B cell (primary cell): ENCODE data around the gene FST. TPM values are rescaled to one million over a fixed set of nuclear protein-coding genes. Genes with fewer than 3 reads are reported as not detected.

Experiments used
- ATAC-seq: fragments of 200-7000 bp; cut with Tn5 transposase; one replicate; pipeline ENCODE4 v1.10.0; 2021; ENCODE audit warnings: low read depth, mild to moderate bottlenecking, moderate number of reproducible peaks, moderate library complexity
- CTCF ChIA-PET: fragments of 350-600 bp; sonication (Branson Sonifier 250); formaldehyde crosslinking; loops from one replicate; lab custom pipeline; 2021; ENCODE audit warnings: antibody characterized with exemption, inconsistent platforms; lab: Charles Lee
- POLR2A ChIA-PET: fragments of 350-600 bp; sonication (Branson Sonifier 250); formaldehyde crosslinking; loops from one replicate; lab custom pipeline; 2021; ENCODE audit warnings: antibody characterized with exemption; lab: Charles Lee
- DNase-seq: peaks from one replicate; pipeline ENCODE4 v3.0.0; 2013
- H2AFZ ChIP-seq: 2 replicates; pipeline ENCODE4 v1.6.1; 2012; ENCODE audit warnings: mild to moderate bottlenecking, low read depth, low read length; ENCODE audit not compliant: insufficient read depth, poor library complexity, severe bottlenecking
- H3K27ac ChIP-seq, 2 donors: 1 replicate in 1 of 2; 2 replicates in 1 of 2; pipeline ENCODE4 v1.5.1; 2012 to 2013; ENCODE audit warnings: low read length in 2 of 2, mild to moderate bottlenecking in 2 of 2, moderate library complexity in 1 of 2
- H3K27me3 ChIP-seq, 4 experiments: fragments of 200-600 bp in 1 of 4; sonication (generic) in 1 of 4; replicated peaks in 1 of 4; 1 replicate in 2 of 4; 2 replicates in 2 of 4; pipeline versions ENCODE4 v1.6.1 to v1.7.0; 2013 to 2016; ENCODE audit warnings: low read length in 3 of 4, mild to moderate bottlenecking in 2 of 4, mixed read lengths in 1 of 4, moderate library complexity in 1 of 4; ENCODE audit not compliant: insufficient read depth in 4 of 4, control insufficient read depth in 3 of 4; ENCODE audit errors: control extremely low read depth in 1 of 4
- H3K36me3 ChIP-seq, 2 experiments: replicated peaks in 1 of 2; 1 replicate in 1 of 2; 2 replicates in 1 of 2; pipeline versions ENCODE4 v1.6.1 to v1.7.1; 2013; ENCODE audit warnings: low read length in 1 of 2; ENCODE audit not compliant: insufficient read depth in 2 of 2, control insufficient read depth in 1 of 2; ENCODE audit errors: control extremely low read depth in 1 of 2, extremely low read depth in 1 of 2
- H3K4me1 ChIP-seq, 2 donors: fragments of 200-600 bp in 1 of 2; sonication (generic) in 1 of 2; 1 replicate in 1 of 2; 2 replicates in 1 of 2; pipeline versions ENCODE4 v1.5.1 to v1.6.1; 2013 to 2017; ENCODE audit warnings: low read length in 2 of 2; ENCODE audit not compliant: control insufficient read depth in 2 of 2, insufficient read depth in 2 of 2
- H3K4me2 ChIP-seq: replicated peaks from 2 replicates; pipeline ENCODE3; 2012; ENCODE audit warnings: mild to moderate bottlenecking, low read depth, low read length; ENCODE audit not compliant: poor library complexity, severe bottlenecking
- H3K4me3 ChIP-seq, 5 experiments: fragments of 200-600 bp in 1 of 5; sonication (generic) in 1 of 5; 1 replicate in 3 of 5; 2 replicates in 2 of 5; pipeline versions ENCODE4 v1.5.1 to v1.7.0; 2011 to 2016; ENCODE audit warnings: low read length in 4 of 5, mild to moderate bottlenecking in 4 of 5, low read depth in 2 of 5, control low read depth in 1 of 5, moderate library complexity in 1 of 5; ENCODE audit not compliant: insufficient read depth in 1 of 5; ENCODE audit errors: control extremely low read depth in 1 of 5, extremely low read depth in 1 of 5
- H3K79me2 ChIP-seq: fragments of 200-600 bp; sonication (generic); one replicate; pipeline ENCODE4 v1.6.0; 2016; ENCODE audit warnings: low read length; ENCODE audit not compliant: control insufficient read depth, insufficient read depth
- H3K9ac ChIP-seq: fragments of 200-600 bp; sonication (generic); 2 replicates; pipeline ENCODE4 v1.6.1; 2017; ENCODE audit warnings: mild to moderate bottlenecking, low read length, moderate library complexity
- H3K9me3 ChIP-seq, 3 donors: one replicate each; pipeline versions ENCODE4 v1.6.1 to v1.7.1; 2013; ENCODE audit warnings: low read length in 2 of 3; ENCODE audit not compliant: control insufficient read depth in 2 of 3, insufficient read depth in 1 of 3; ENCODE audit errors: control extremely low read depth in 1 of 3
- H4K20me1 ChIP-seq: 2 replicates; pipeline ENCODE4 v1.6.0; 2012; ENCODE audit warnings: mild to moderate bottlenecking, low read length; ENCODE audit not compliant: insufficient read depth, control insufficient read depth, poor library complexity, severe bottlenecking
- H3K27ac Mint-ChIP-seq: one replicate; pipeline ENCODE4 v1.8.0; 2021; ENCODE audit warnings: mixed read lengths
- H3K27me3 Mint-ChIP-seq: one replicate; pipeline ENCODE4 v1.8.0; 2021; ENCODE audit warnings: mixed read lengths
- H3K4me1 Mint-ChIP-seq: one replicate; pipeline ENCODE4 v1.8.0; 2021; ENCODE audit warnings: mixed read lengths
- H3K4me3 Mint-ChIP-seq: one replicate; pipeline ENCODE4 v1.8.0; 2021; ENCODE audit warnings: mixed read lengths
- H3K9me3 Mint-ChIP-seq: one replicate; pipeline ENCODE4 v1.8.0; 2022; ENCODE audit warnings: mixed read lengths; ENCODE audit not compliant: insufficient read depth
- CTCF ChIP-seq: fragments of 200-600 bp; IDR thresholded peaks from one replicate; pipeline ENCODE4 v1.8.0; 2022; ENCODE audit warnings: antibody characterized with exemption, mild to moderate bottlenecking
- EZH2 ChIP-seq: IDR thresholded peaks from 2 replicates; pipeline ENCODE4 v1.6.1; 2012; ENCODE audit warnings: borderline replicate concordance, low read depth, mild to moderate bottlenecking, moderate library complexity, low read length; ENCODE audit not compliant: insufficient read depth, poor library complexity, severe bottlenecking
- WGBS: methylation state at CpG from one replicate; pipeline ENCODE4 v1.1.5; 2013; ENCODE audit warnings: missing lambda C conversion rate; ENCODE audit not compliant: insufficient coverage; 5-methylcytosine and 5-hydroxymethylcytosine counted together
- intact Hi-C: fragments of 100-400 bp; cut with micrococcal nuclease; formaldehyde crosslinking; loops from one replicate; pipeline ENCODE4 v1.10.0; 2022
- polyA plus RNA-seq: library from polyadenylated mRNA; depleted of rRNA; stranded (reverse); fragments of >200 nt; gene quantifications from 2 replicates; pipeline ENCODE4 v1.2.3, GENCODE V29; 2012
- total RNA-seq, 2 donors: library from RNA; stranded (reverse); fragments of 120-200 nt in 1 of 2; gene quantifications; 1 replicate in 1 of 2; 2 replicates in 1 of 2; pipeline versions ENCODE4 v1.2.3 to v1.2.4, GENCODE V29; 2013 to 2022

The FST gene
- total and polyA plus RNA-seq, 2 donors (not counting 1 experiment from before 2014, with no cell fraction given) = not detected

GRCh38 chr5:53512539-53512938, 32.1 kb downstream of the FST start:
- no peak overlapping the region for H2AFZ ChIP-seq
- no peak overlapping the region for H3K4me3 Mint-ChIP-seq
- H3K27me3 Mint-ChIP-seq = no peaks in the 10 kb centered on the region
- H4K20me1 ChIP-seq = no peaks in the 10 kb centered on the region
- H3K4me2 ChIP-seq = no peak overlapping the region
- no peak overlapping the region for H3K4me3 ChIP-seq
- ATAC-seq = no peak
- intact Hi-C loops = no loop called here
- H3K36me3 ChIP-seq = no peaks in the 10 kb centered on the region
- H3K4me1 Mint-ChIP-seq = no peaks in the 10 kb centered on the region
- H3K9me3 Mint-ChIP-seq = peaks cover 15% of the 10 kb centered on the region
- H3K9me3 ChIP-seq = peaks cover 0 to 18% (median 7%) of the 10 kb centered on the region in 3 donors
- DNase-seq = no peak
- no peak overlapping the region for H3K9ac ChIP-seq
- no peak overlapping the region for H3K27ac Mint-ChIP-seq
- H3K79me2 ChIP-seq = no peaks in the 10 kb centered on the region
- no peak for TF ChIP-seq CTCF
- TF ChIP-seq EZH2 = no peak
- no peak overlapping the region for H3K27ac ChIP-seq
- no peaks in the 10 kb centered on the region for H3K4me1 ChIP-seq
- POLR2A ChIA-PET = no interaction called here
- CTCF ChIA-PET = interaction anchor here (0.6 kb wide), 1 partner anchor 20 kb away, joined by 3 read pairs; no protein-coding TSS in a partner anchor
- no peaks in the 10 kb centered on the region for H3K27me3 ChIP-seq

- ATAC-seq (no peak), DNase-seq (no peak)
- H3K4me3 Mint-ChIP-seq = no peak overlapping the region
- Histone ChIP-seq H4K20me1 (no peaks in the 10 kb centered on the region), H3K27me3 (no peaks in the 10 kb centered on the region), H3K9me3 (peaks cover 3 to 6% (median 3%) of the 10 kb centered on the region in 3 donors), H2AFZ (no peak overlapping the region), H3K36me3 (no peaks in the 10 kb centered on the region), H3K9ac (no peak overlapping the region), H3K4me1 (no peaks in the 10 kb centered on the region), H3K4me3 (no peak overlapping the region), H3K27ac (no peak overlapping the region), H3K79me2 (no peaks in the 10 kb centered on the region), H3K4me2 (no peak overlapping the region)
- POLR2A ChIA-PET = no interaction called here
- no CpG with 5 or more reads among the region's 6 CpGs for WGBS
- CTCF ChIA-PET = no interaction called here
- H3K27ac Mint-ChIP-seq = no peak overlapping the region
- peaks cover 3% of the 10 kb centered on the region for H3K9me3 Mint-ChIP-seq
- TF ChIP-seq EZH2 (no peak), CTCF (no peak)
- H3K27me3 Mint-ChIP-seq = peaks cover 9% of the 10 kb centered on the region
- intact Hi-C loops = no loop called here
- no peaks in the 10 kb centered on the region for H3K4me1 Mint-ChIP-seq
Measured at GRCh38 chr5:53515988-53516387, 35.6 kb downstream of the FST start.
